ENCODE measurements around the gene MYOM1.
"Not testable (repeated sequence)": the region's sequence is repeated elsewhere in the genome, so short reads cannot be mapped to it uniquely, and the experiment has no call there.

Gene MYOM1

GRCh38 chr18:3217948-3218647, 1.7 kb downstream of the MYOM1 start:
- no peak for DNase-seq

GRCh38 chr18:3216987-3217386, 2.8 kb downstream of the MYOM1 start:
- DNase-seq, result no peak

- no peak for DNase-seq
These were observed 4.7 kb downstream of the MYOM1 start for GRCh38 chr18:3214855-3215637.

GRCh38 chr18:3213300-3214059, 6.3 kb downstream of the MYOM1 start:
- DNase-seq, result no peak

- no peak for DNase-seq
These were observed 7.1 kb downstream of the MYOM1 start for GRCh38 chr18:3212657-3213056.

GRCh38 chr18:3211236-3211992, 8.4 kb downstream of the MYOM1 start:
- no peak for DNase-seq

- DNase-seq, result no peak
These were observed 9.8 kb downstream of the MYOM1 start for GRCh38 chr18:3209859-3210569.

- no peak for DNase-seq
These were observed 12.2 kb downstream of the MYOM1 start for GRCh38 chr18:3207565-3207964.

GRCh38 chr18:3205239-3205638, 14.5 kb downstream of the MYOM1 start:
- DNase-seq, result no peak

- no peak for DNase-seq
These were observed 19.7 kb downstream of the MYOM1 start for GRCh38 chr18:3199942-3200645.

GRCh38 chr18:3198260-3198860, 21.4 kb downstream of the MYOM1 start:
- not testable (repeated sequence) for DNase-seq

- DNase-seq, result no peak
These were observed 24.7 kb downstream of the MYOM1 start for GRCh38 chr18:3194947-3195612.

- no peak for DNase-seq
These were observed 26.4 kb downstream of the MYOM1 start for GRCh38 chr18:3193331-3193730.

- DNase-seq, result no peak
These were observed 27.0 kb downstream of the MYOM1 start for GRCh38 chr18:3192752-3193151.

- no peak for DNase-seq
These were observed 27.5 kb downstream of the MYOM1 start for GRCh38 chr18:3192286-3192685.

GRCh38 chr18:3190610-3191009, 29.2 kb downstream of the MYOM1 start:
- no peak for DNase-seq

GRCh38 chr18:3189884-3190283, 29.9 kb downstream of the MYOM1 start:
- DNase-seq, result no peak

- no peak for DNase-seq
These were observed 32.8 kb downstream of the MYOM1 start for GRCh38 chr18:3186678-3187658.

GRCh38 chr18:3184275-3184963, 35.3 kb downstream of the MYOM1 start:
- no peak for DNase-seq

All from SIG-M5 (cell line).